CD8-positive, alpha-beta memory T cell (primary cell): Measurements from ENCODE around the gene LGALSL. TPM values are rescaled to one million over a fixed set of nuclear protein-coding genes. Genes with fewer than 3 reads are reported as not detected.

Source experiments
- CTCF ChIA-PET: fragments of 350-600 bp; sonication (Branson Sonifier 250); formaldehyde crosslinking; loops from one replicate; lab custom pipeline; 2021; ENCODE audit warnings: antibody characterized with exemption; lab: Charles Lee
- POLR2A ChIA-PET: fragments of 350-600 bp; sonication (Branson Sonifier 250); formaldehyde crosslinking; loops from one replicate; lab custom pipeline; 2021; ENCODE audit warnings: antibody characterized with exemption; lab: Charles Lee
- DNase-seq, 5 donors: peaks; one replicate each; pipeline versions ENCODE4 v3.0.0 to v3.0.0-alpha.2; 2020 to 2022; ENCODE audit warnings: mixed read lengths in 1 of 5
- H3K27ac ChIP-seq: one replicate; pipeline ENCODE4 v1.7.0; 2013; ENCODE audit warnings: low read depth, mild to moderate bottlenecking, low read length, moderate library complexity
- H3K27me3 ChIP-seq: 2 replicates; pipeline ENCODE4 v1.7.0; 2013; ENCODE audit warnings: low read length, mild to moderate bottlenecking; ENCODE audit not compliant: insufficient read depth, poor library complexity, severe bottlenecking
- H3K36me3 ChIP-seq: 2 replicates; pipeline ENCODE4 v1.7.0; 2013; ENCODE audit warnings: mild to moderate bottlenecking, low read length, moderate library complexity; ENCODE audit not compliant: insufficient read depth
- H3K4me1 ChIP-seq: 2 replicates; pipeline ENCODE4 v1.7.0; 2013; ENCODE audit warnings: mild to moderate bottlenecking, low read length, moderate library complexity; ENCODE audit not compliant: insufficient read depth
- H3K4me3 ChIP-seq: 2 replicates; pipeline ENCODE4 v1.7.0; 2013; ENCODE audit warnings: mild to moderate bottlenecking, low read length
- H3K9me3 ChIP-seq: 2 replicates; pipeline ENCODE4 v1.7.0; 2013; ENCODE audit warnings: mild to moderate bottlenecking, low read length
- H3K27ac Mint-ChIP-seq, 8 donors: one replicate each; pipeline ENCODE4 v1.8.0; 2020 to 2021; ENCODE audit warnings: mixed read lengths in 8 of 8, mild to moderate bottlenecking in 6 of 8, inconsistent platforms in 3 of 8, moderate library complexity in 3 of 8
- H3K27me3 Mint-ChIP-seq, 2 donors: one replicate each; pipeline ENCODE4 v1.8.0; 2020 to 2021; ENCODE audit warnings: mixed read lengths in 2 of 2, mild to moderate bottlenecking in 1 of 2, moderate library complexity in 1 of 2
- H3K36me3 Mint-ChIP-seq, 3 donors: one replicate each; pipeline ENCODE4 v1.8.0; 2020 to 2021; ENCODE audit warnings: mixed read lengths in 3 of 3, inconsistent platforms in 1 of 3, mild to moderate bottlenecking in 1 of 3
- H3K4me1 Mint-ChIP-seq, 3 donors: one replicate each; pipeline ENCODE4 v1.8.0; 2020 to 2021; ENCODE audit warnings: mixed read lengths in 3 of 3, inconsistent platforms in 1 of 3, mild to moderate bottlenecking in 1 of 3
- H3K4me3 Mint-ChIP-seq, 7 donors: one replicate each; pipeline ENCODE4 v1.8.0; 2020 to 2021; ENCODE audit warnings: mixed read lengths in 7 of 7, mild to moderate bottlenecking in 6 of 7, moderate library complexity in 4 of 7, inconsistent platforms in 2 of 7
- H3K9me3 Mint-ChIP-seq, 5 donors: one replicate each; pipeline ENCODE4 v1.8.0; 2020 to 2022; ENCODE audit warnings: mixed read lengths in 5 of 5, mild to moderate bottlenecking in 3 of 5, moderate library complexity in 2 of 5, inconsistent platforms in 1 of 5
- polyA plus RNA-seq: library from polyadenylated mRNA; unstranded; fragments of 300-500 nt; fragmentation: Illumina TruSeq; gene quantifications from one replicate; pipeline ENCODE4 v1.2.3, GENCODE V29; 2021
- total RNA-seq, 2 experiments: library from RNA; stranded (reverse); gene quantifications; one replicate each; pipeline ENCODE4 v1.2.3, GENCODE V29; 2021

Gene LGALSL
- total and polyA plus RNA-seq, 3 experiments from 2014 or later = 0.72 to 0.98 (median 0.84) TPM

GRCh38 chr2:64448041-64448426 lies 5.9 kb upstream of the LGALSL start:
- H3K27me3 Mint-ChIP-seq = peaks cover 5 to 34% of the 10 kb centered on the region in 2 donors

GRCh38 chr2:64451051-64451450 lies 2.9 kb upstream of the LGALSL start:
- CTCF ChIA-PET = no interaction called here
- no peak overlapping the region for H3K4me3 ChIP-seq
- Mint-ChIP-seq H3K9me3 (no peaks in the 10 kb centered on the region), H3K4me3 (peak overlapping the region in 1 of 7 donors; percentile 47), H3K27me3 (peaks cover 13 to 33% of the 10 kb centered on the region in 2 donors), H3K4me1 (peaks cover 7 to 15% (median 13%) of the 10 kb centered on the region in 3 donors), H3K36me3 (peaks cover 0 to 1% (median 0%) of the 10 kb centered on the region in 3 donors), H3K27ac (no peak overlapping the region)
- H3K27ac ChIP-seq = no peak overlapping the region
- no peaks in the 10 kb centered on the region for H3K36me3 ChIP-seq
- POLR2A ChIA-PET = no interaction called here
- H3K4me1 ChIP-seq = no peaks in the 10 kb centered on the region
- DNase-seq = no peak
- no peaks in the 10 kb centered on the region for H3K27me3 ChIP-seq
- H3K9me3 ChIP-seq = no peaks in the 10 kb centered on the region

More at GRCh38 chr2:64448041-64448426, 5.9 kb upstream of the LGALSL start:
- Histone ChIP-seq H3K27ac (no peak overlapping the region), H3K4me1 (no peaks in the 10 kb centered on the region), H3K4me3 (no peak overlapping the region), H3K36me3 (no peaks in the 10 kb centered on the region), H3K27me3 (no peaks in the 10 kb centered on the region), H3K9me3 (no peaks in the 10 kb centered on the region)
- H3K4me1 Mint-ChIP-seq = no peaks in the 10 kb centered on the region
- no peaks in the 10 kb centered on the region for H3K36me3 Mint-ChIP-seq
- CTCF ChIA-PET = no interaction called here
- peak overlapping the region in 1 of 8 donors; percentile 11 for H3K27ac Mint-ChIP-seq
- no peak overlapping the region for H3K4me3 Mint-ChIP-seq
- no peaks in the 10 kb centered on the region for H3K9me3 Mint-ChIP-seq
- DNase-seq = no peak
- POLR2A ChIA-PET = no interaction called here

GRCh38 chr2:64454386-64455332 lies 697 bp downstream of the LGALSL start:
- Mint-ChIP-seq H3K4me1 (peaks cover 7 to 15% (median 13%) of the 10 kb centered on the region in 3 donors), H3K36me3 (peaks cover 0 to 1% (median 0%) of the 10 kb centered on the region in 3 donors), H3K27ac (peak overlapping the region in 3 of 8 donors; percentile 8 to 82 (median 68)), H3K4me3 (peak overlapping the region; percentile 78 to 90 (median 83)), H3K9me3 (no peaks in the 10 kb centered on the region), H3K27me3 (peaks cover 10 to 48% of the 10 kb centered on the region in 2 donors)
- Histone ChIP-seq H3K9me3 (no peaks in the 10 kb centered on the region), H3K4me1 (no peaks in the 10 kb centered on the region), H3K27ac (no peak overlapping the region), H3K36me3 (no peaks in the 10 kb centered on the region), H3K27me3 (no peaks in the 10 kb centered on the region), H3K4me3 (peak overlapping the region; percentile 20)
- CTCF ChIA-PET = no interaction called here
- POLR2A ChIA-PET = no interaction called here
- DNase-seq = peak; percentile 5 to 50 (median 22)

GRCh38 chr2:64455545-64455944 lies 1.6 kb downstream of the LGALSL start:
- no peaks in the 10 kb centered on the region for H3K4me1 ChIP-seq
- no peak for DNase-seq
- Mint-ChIP-seq H3K27ac (peak overlapping the region in 3 of 8 donors; percentile 8 to 68 (median 35)), H3K36me3 (peaks cover 0 to 1% (median 0%) of the 10 kb centered on the region in 3 donors), H3K4me1 (peaks cover 7 to 15% (median 13%) of the 10 kb centered on the region in 3 donors), H3K4me3 (peak overlapping the region; percentile 78 to 90 (median 83)), H3K9me3 (no peaks in the 10 kb centered on the region), H3K27me3 (peaks cover 10 to 48% of the 10 kb centered on the region in 2 donors)
- H3K27me3 ChIP-seq = no peaks in the 10 kb centered on the region
- no peaks in the 10 kb centered on the region for H3K36me3 ChIP-seq
- no peaks in the 10 kb centered on the region for H3K9me3 ChIP-seq
- no peak overlapping the region for H3K4me3 ChIP-seq
- CTCF ChIA-PET = no interaction called here
- POLR2A ChIA-PET = no interaction called here
- H3K27ac ChIP-seq = no peak overlapping the region

GRCh38 chr2:64456293-64456692 lies 2.3 kb downstream of the LGALSL start:
- Histone ChIP-seq H3K27ac (no peak overlapping the region), H3K4me1 (no peaks in the 10 kb centered on the region), H3K4me3 (no peak overlapping the region), H3K9me3 (no peaks in the 10 kb centered on the region), H3K36me3 (no peaks in the 10 kb centered on the region), H3K27me3 (no peaks in the 10 kb centered on the region)
- ChIA-PET CTCF (interaction anchor here (1.8 kb wide), 1 partner anchor 32 kb away, joined by 4 read pairs; no protein-coding TSS in a partner anchor), POLR2A (no interaction called here)
- peak overlapping the region in 2 of 7 donors; percentile 34 to 89 for H3K4me3 Mint-ChIP-seq
- peaks cover 10 to 48% of the 10 kb centered on the region in 2 donors for H3K27me3 Mint-ChIP-seq
- no peaks in the 10 kb centered on the region for H3K9me3 Mint-ChIP-seq
- H3K4me1 Mint-ChIP-seq = peaks cover 7 to 15% (median 13%) of the 10 kb centered on the region in 3 donors
- no peak for DNase-seq
- peaks cover 0 to 1% (median 0%) of the 10 kb centered on the region in 3 donors for H3K36me3 Mint-ChIP-seq
- no peak overlapping the region for H3K27ac Mint-ChIP-seq

- Mint-ChIP-seq H3K9me3 (no peaks in the 10 kb centered on the region), H3K36me3 (peaks cover 0 to 1% (median 0%) of the 10 kb centered on the region in 3 donors), H3K27ac (no peak overlapping the region), H3K4me3 (no peak overlapping the region), H3K4me1 (peaks cover 7 to 15% (median 13%) of the 10 kb centered on the region in 3 donors), H3K27me3 (peaks cover 10 to 40% of the 10 kb centered on the region in 2 donors)
- POLR2A ChIA-PET = no interaction called here
- Histone ChIP-seq H3K4me1 (no peaks in the 10 kb centered on the region), H3K36me3 (no peaks in the 10 kb centered on the region), H3K4me3 (no peak overlapping the region), H3K27me3 (no peaks in the 10 kb centered on the region), H3K9me3 (no peaks in the 10 kb centered on the region), H3K27ac (no peak overlapping the region)
- DNase-seq = no peak
- CTCF ChIA-PET = interaction anchor here (1.8 kb wide), 1 partner anchor 31 kb away, joined by 4 read pairs; no protein-coding TSS in a partner anchor
Measured at GRCh38 chr2:64457524-64457923, 3.6 kb downstream of the LGALSL start.

GRCh38 chr2:64459575-64459974 lies 5.6 kb downstream of the LGALSL start:
- no peak for DNase-seq
- H3K27ac Mint-ChIP-seq = no peak overlapping the region
- POLR2A ChIA-PET = no interaction called here
- H3K9me3 Mint-ChIP-seq = no peaks in the 10 kb centered on the region
- peaks cover 7 to 32% of the 10 kb centered on the region in 2 donors for H3K27me3 Mint-ChIP-seq
- Histone ChIP-seq H3K36me3 (no peaks in the 10 kb centered on the region), H3K9me3 (no peaks in the 10 kb centered on the region), H3K27ac (no peak overlapping the region), H3K4me1 (no peaks in the 10 kb centered on the region), H3K4me3 (no peak overlapping the region), H3K27me3 (no peaks in the 10 kb centered on the region)
- peaks cover 0 to 1% (median 0%) of the 10 kb centered on the region in 3 donors for H3K36me3 Mint-ChIP-seq
- CTCF ChIA-PET = no interaction called here
- H3K4me1 Mint-ChIP-seq = peaks cover 4 to 11% (median 6%) of the 10 kb centered on the region in 3 donors
- no peak overlapping the region for H3K4me3 Mint-ChIP-seq

- no peaks in the 10 kb centered on the region for H3K4me1 ChIP-seq
- H3K4me3 Mint-ChIP-seq = no peak overlapping the region
- POLR2A ChIA-PET = no interaction called here
- H3K36me3 Mint-ChIP-seq = no peaks in the 10 kb centered on the region
- peaks cover under 1 to 5% (median 1%) of the 10 kb centered on the region in 3 donors for H3K4me1 Mint-ChIP-seq
- no peaks in the 10 kb centered on the region for H3K9me3 Mint-ChIP-seq
- H3K27ac ChIP-seq = no peak overlapping the region
- no peaks in the 10 kb centered on the region for H3K36me3 ChIP-seq
- H3K9me3 ChIP-seq = no peaks in the 10 kb centered on the region
- H3K27me3 Mint-ChIP-seq = peaks cover 5 to 27% of the 10 kb centered on the region in 2 donors
- CTCF ChIA-PET = no interaction called here
- no peak overlapping the region for H3K27ac Mint-ChIP-seq
- H3K27me3 ChIP-seq = no peaks in the 10 kb centered on the region
- no peak for DNase-seq
- H3K4me3 ChIP-seq = no peak overlapping the region
Measured at GRCh38 chr2:64460330-64460729, 6.4 kb downstream of the LGALSL start.
